GM12875 (cell line): ENCODE data around the gene PPP2R5B.

Experiments
- H3K4me3 ChIP-seq: one replicate; pipeline ENCODE4 v1.5.1; 2011; ENCODE audit warnings: low read depth, low read length, control low read depth
- CTCF ChIP-seq: IDR thresholded peaks from 2 replicates; pipeline ENCODE4 v1.5.1; 2011; ENCODE audit warnings: low read depth, mild to moderate bottlenecking, control low read depth, inconsistent platforms, low read length, moderate library complexity, borderline replicate concordance; ENCODE audit not compliant: insufficient read depth

PPP2R5B gene

DNA sequence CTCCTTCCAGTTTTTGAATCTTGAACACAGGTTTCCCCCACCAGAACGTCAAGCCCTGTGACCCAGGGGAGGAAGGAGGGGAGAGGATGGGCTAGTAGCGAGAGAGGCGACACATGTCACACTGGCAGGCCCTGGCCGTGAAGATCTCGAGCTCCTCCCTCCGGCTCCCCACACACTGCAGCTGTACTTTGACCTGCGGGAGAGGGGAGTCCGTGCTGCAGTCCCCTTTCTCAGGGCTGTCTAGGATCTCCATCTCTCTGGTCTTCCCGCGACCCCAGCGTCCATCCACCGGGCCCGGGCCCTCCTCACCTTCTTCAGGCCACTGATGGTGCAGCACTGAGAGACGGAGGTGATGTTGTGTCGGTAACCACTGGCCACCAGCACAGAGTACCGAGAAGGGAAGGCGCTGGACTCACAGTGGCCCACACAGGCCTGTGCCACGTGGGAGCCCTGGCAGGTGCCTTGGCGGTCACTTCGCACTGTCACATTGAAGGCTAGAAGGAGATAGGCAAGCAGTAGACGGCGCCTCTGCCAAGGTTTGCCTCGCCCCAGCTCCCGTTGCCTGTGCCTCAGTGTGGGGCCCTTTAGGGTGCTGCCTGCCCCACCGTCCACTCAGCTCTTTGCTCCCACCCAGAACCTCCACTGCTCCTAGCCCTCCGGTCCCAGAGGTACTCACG, 10.3 kb downstream of the PPP2R5B start:
- no peak overlapping the region for H3K4me3 ChIP-seq
- no peak for TF ChIP-seq CTCF

GRCh38 chr11:64935359-64936081, 11.0 kb downstream of the PPP2R5B start, which contains the start of gene GPHA2:
Gene GPHA2 (minus strand): TSS chr11:64935893. CDS start chr11:64935460, 433 bp downstream.
- H3K4me3 ChIP-seq, result no peak within 1 kb of the TSS
- TF ChIP-seq CTCF, result no peak

GRCh38 chr11:64936539-64936938, 12.1 kb downstream of the PPP2R5B start:
- H3K4me3 ChIP-seq, result no peak overlapping the region
- TF ChIP-seq CTCF, result no peak

DNA sequence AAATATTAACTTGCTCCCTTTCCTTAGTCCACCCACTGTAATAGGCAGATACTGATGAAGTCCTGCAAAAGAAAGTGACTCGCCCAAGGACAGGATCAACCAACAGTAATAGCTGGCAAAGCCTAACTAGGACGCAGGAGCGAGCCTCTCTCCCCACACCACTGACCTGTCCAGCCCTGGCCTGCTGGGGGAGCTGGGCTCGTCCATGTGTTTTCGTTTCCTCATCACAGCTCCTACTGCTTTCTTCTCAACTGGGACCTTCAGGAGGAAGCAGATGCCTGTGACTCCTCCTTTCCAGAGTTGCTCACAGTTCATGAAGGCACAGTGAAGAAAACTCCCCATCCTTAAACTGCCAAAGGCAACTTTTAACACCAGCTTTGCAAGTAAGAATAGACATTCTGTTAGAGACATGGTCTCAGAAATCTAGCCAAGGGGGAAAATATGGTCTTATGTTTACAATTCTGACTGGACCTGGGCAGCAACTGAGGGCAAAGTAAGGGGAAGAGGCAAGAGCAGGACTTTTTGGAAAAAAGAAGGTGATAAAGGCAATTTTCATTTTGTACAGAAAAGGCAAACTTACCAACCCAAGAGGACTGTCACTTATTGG, 22.8 kb downstream of the PPP2R5B start:
- no peak for TF ChIP-seq CTCF
- no peak overlapping the region for H3K4me3 ChIP-seq

DNA sequence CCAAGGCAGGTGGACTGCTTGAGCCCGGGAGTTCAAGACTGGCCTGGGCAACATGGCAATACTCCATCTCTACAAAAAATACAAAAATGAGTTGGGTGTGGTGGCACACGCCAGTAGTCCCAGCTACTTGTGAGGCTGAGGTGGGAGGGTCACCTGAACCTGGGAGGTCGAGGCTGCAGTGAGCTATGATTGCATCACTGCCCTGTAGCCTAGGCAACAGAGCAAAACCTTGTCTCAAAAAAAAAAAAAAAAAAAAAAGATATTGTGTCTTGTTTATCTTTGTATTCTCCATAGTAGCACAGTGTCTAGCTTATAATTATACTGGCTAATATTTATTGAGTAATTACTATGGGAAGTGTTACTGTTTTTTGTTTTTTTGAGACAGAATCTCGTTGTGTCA, 27.0 kb downstream of the PPP2R5B start:
- no peak for TF ChIP-seq CTCF
- no peak overlapping the region for H3K4me3 ChIP-seq

DNA sequence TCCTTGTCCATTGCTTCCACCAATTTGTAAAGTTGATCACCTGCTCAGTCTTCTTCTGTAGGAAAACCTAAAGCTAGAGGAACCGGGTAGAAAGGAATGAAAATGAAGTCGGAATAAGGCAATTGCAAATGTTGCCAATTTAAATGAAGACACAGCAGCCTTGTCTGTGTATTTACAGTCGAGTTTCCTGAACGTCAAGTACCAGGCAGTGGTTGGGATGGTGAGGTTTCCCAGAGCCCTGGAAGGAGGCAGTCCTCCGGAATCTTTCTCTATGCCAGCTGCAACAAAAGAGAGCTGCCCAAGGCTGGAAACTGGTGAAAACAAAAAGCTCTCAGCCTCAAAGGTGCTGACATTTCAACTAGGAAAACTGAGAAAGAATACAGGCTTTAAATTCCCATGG, 29.7 kb downstream of the PPP2R5B start:
- no peak for TF ChIP-seq CTCF
- no peak overlapping the region for H3K4me3 ChIP-seq

DNA sequence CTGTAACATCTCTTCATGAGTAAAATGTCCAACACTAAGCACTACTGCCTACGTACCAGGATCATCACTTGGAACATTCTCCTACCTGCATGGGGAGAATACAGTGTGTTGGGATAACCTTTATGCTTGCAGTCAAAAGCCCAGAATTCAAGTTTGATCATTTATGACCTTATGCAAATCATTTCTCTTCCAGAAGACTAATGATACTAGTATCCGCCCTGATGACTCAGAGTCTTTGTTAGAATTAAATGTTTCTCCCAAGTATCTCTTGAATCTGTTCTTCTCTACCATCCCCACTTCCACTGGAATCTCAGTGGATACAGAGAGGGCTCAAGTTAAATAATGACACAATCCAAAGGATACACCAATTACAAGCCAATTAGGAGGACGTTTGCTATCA, 35.0 kb downstream of the PPP2R5B start:
- no peak for TF ChIP-seq CTCF
- H3K4me3 ChIP-seq, result no peak overlapping the region
